ENCODE results near the gene ATXN2L. TPM values are rescaled to one million over a fixed set of nuclear protein-coding genes. Genes with fewer than 3 reads are reported as not detected.

Gene ATXN2L
- total RNA-seq, 6 experiments from 2014 or later: 125 to 152 (median 134) TPM

DNA sequence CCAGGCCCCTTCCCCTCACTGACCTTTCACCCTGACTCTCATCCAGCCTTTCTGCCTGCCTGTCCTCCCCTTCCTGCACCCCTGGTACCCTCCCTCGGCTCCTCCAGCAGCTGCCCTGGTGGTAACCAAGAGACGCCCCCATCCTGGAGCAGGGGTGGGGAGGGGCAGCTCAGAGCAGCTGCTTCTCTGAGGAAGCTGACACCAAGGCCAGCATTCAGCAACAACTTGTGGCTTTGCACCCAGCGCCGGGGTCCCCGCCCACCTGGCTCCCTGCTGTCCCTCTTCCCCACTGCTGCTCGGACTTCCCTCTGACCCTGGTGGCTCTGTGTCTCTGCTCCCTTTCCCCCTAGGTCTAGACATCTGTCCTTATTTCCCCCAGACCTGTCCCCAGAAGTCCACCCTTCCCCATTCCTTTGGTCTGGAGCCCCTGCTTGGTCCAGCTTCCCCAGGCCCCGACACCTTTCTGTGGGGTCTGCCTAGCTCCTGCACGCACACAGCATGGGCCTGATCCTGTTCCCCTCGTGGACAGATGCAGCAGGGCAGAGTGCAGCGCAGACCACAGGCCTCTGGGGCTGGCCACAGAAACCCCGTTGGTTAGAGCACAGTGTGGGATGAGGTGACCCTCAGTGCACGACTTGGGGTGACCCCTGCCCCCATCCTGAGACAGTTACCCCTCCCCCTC lies 54.3 kb downstream of the ATXN2L start:
- no peaks in the 10 kb centered on the region; the same call in 1 of the 2 replicates for H3K9me3 Mint-ChIP-seq
- peaks cover 18% of the 10 kb centered on the region for H3K4me1 Mint-ChIP-seq (ENCODE audit: low read depth)
- no peak for DNase-seq
- no peak overlapping the region for H3K4me3 Mint-ChIP-seq
- H3K27me3 Mint-ChIP-seq (ENCODE audit: insufficient read depth): peaks cover 10% of the 10 kb centered on the region; the same call in 1 of the 2 replicates
- no peak overlapping the region for H3K27ac Mint-ChIP-seq
- no peak for TF ChIP-seq CTCF (IDR thresholded peaks at IDR 0.05)
- H3K36me3 Mint-ChIP-seq (ENCODE audit: low read depth): no peaks in the 10 kb centered on the region; the same call in 1 of the 2 replicates

DNA sequence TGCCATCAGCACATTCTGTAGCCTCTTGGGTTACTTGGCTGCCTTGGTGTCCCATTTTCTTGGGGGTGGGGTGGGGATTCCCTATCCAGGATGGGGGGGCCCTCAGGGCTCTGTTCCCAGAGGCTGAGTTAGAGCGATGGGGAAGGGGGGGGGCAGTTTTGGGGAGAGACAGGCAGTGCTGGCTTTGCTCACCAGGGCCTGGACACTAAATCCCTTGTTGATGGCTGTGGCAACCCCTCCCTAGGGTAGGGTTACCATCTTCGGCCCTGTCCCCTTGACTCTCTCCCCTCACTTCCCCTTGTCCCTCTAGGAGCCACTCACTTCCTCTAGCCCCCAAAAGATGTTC lies 54.8 kb downstream of the ATXN2L start:
- no peak overlapping the region for H3K4me3 Mint-ChIP-seq
- no peak for DNase-seq
- H3K27ac Mint-ChIP-seq: no peak overlapping the region
- H3K9me3 Mint-ChIP-seq: no peaks in the 10 kb centered on the region; the same call in 1 of the 2 replicates
- no peaks in the 10 kb centered on the region; the same call in 1 of the 2 replicates for H3K36me3 Mint-ChIP-seq (ENCODE audit: low read depth)
- peaks cover 18% of the 10 kb centered on the region for H3K4me1 Mint-ChIP-seq (ENCODE audit: low read depth)
- TF ChIP-seq CTCF (IDR thresholded peaks at IDR 0.05): no peak
- H3K27me3 Mint-ChIP-seq (ENCODE audit: insufficient read depth): peaks cover 10% of the 10 kb centered on the region; the same call in 1 of the 2 replicates

- peak within 1 kb of the TSS; percentile 58 for H3K27ac Mint-ChIP-seq
- H3K4me3 Mint-ChIP-seq: peak within 1 kb of the TSS; percentile 94
- peaks cover 18% of the 10 kb centered on the region for H3K4me1 Mint-ChIP-seq (ENCODE audit: low read depth)
- no peak for TF ChIP-seq CTCF (IDR thresholded peaks at IDR 0.05)
- H3K36me3 Mint-ChIP-seq (ENCODE audit: low read depth): no peaks in the 10 kb centered on the region; the same call in 1 of the 2 replicates
- peaks cover 10% of the 10 kb centered on the region; the same call in 1 of the 2 replicates for H3K27me3 Mint-ChIP-seq (ENCODE audit: insufficient read depth)
- no peaks in the 10 kb centered on the region; the same call in 1 of the 2 replicates for H3K9me3 Mint-ChIP-seq
- no peak for DNase-seq
Measured at GRCh38 chr16:28878083-28878926, 55.5 kb downstream of the ATXN2L start, which contains the start of gene ATP2A1. TSS of gene ATP2A1 (plus strand) at chr16:28878488. CDS start at chr16:28878672, 184 bp downstream.

DNA sequence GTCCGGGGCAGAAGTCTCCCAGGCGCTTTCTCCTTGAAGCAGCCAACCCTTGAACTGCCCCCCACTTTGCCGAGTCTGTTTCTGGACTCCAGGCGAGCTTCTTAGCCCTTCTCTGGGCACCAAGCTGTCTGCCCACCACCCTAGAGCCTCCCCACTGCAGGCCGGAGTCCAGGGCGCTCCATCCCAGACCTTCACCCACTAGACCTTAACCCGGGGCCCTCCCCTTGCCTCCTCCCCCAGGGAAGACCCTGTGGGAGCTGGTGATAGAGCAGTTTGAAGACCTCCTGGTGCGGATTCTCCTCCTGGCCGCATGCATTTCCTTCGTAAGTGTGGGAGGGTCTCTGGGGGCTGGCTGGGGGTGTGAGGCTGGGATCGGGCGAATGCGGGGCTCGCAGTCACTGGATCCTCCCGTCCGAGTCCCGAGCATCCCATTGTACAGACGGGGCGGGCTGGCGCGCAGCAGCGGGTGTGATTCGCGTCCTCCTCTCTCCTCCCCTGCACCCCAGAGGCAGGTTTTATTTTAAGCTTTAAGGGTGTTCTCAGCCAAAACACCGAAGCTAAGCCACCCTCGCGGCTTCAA lies 56.6 kb downstream of the ATXN2L start:
- Mint-ChIP-seq H3K4me1 (ENCODE audit: low read depth) (peaks cover 18% of the 10 kb centered on the region), H3K27ac (peak overlapping the region; percentile 58), H3K27me3 (ENCODE audit: insufficient read depth) (peaks cover 10% of the 10 kb centered on the region), H3K4me3 (peak overlapping the region; percentile 94), H3K36me3 (ENCODE audit: low read depth) (no peaks in the 10 kb centered on the region; the same call in 1 of the 2 replicates), H3K9me3 (no peaks in the 10 kb centered on the region; the same call in 1 of the 2 replicates)
- TF ChIP-seq CTCF (IDR thresholded peaks at IDR 0.05): no peak
- peak; percentile 10 for DNase-seq

- no peak overlapping the region for H3K27ac Mint-ChIP-seq
- DNase-seq: peak; percentile 78
- TF ChIP-seq CTCF (IDR thresholded peaks at IDR 0.05): peak; percentile 37; the same call in 1 of the 2 replicates
- no peaks in the 10 kb centered on the region; the same call in 1 of the 2 replicates for H3K9me3 Mint-ChIP-seq
- peaks cover 10% of the 10 kb centered on the region for H3K27me3 Mint-ChIP-seq (ENCODE audit: insufficient read depth)
- peak overlapping the region; percentile 94 for H3K4me3 Mint-ChIP-seq
- H3K36me3 Mint-ChIP-seq (ENCODE audit: low read depth): no peaks in the 10 kb centered on the region; the same call in 1 of the 2 replicates
- H3K4me1 Mint-ChIP-seq (ENCODE audit: low read depth): peaks cover 18% of the 10 kb centered on the region
Measured at GRCh38 chr16:28879841-28880588, 57.2 kb downstream of the ATXN2L start.

Measured in HFFc6 (cell line).